Measurements from ENCODE around the gene GET4. TPM values are rescaled to one million over a fixed set of nuclear protein-coding genes. Genes with fewer than 3 reads are reported as not detected.

Gene GET4
- total RNA-seq, 4 donors from 2014 or later: 46.1 to 67.7 (median 51.6) TPM

DNA sequence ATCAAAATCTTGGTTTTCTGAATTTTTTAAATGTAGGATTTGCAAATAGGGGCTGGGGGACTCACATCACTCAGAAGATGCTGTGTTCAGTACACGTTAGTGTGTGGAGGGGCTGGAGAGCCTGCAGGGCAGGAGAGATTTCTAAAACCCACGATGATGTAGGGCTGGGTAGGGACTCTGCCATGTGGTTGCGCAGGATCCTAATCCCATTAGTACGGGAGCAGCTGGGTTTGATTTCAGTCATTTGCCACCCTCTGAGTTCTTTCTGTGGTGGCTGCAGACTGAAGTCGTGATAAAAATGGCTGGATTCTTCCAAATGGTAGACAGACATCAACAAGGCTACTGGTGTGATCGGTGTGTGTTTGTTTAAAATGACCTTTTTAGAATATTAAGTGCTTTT lies 14.2 kb upstream of the GET4 start:
- H3K4me3 ChIP-seq (ENCODE audit: low read depth, poor library complexity, severe bottlenecking): no peak overlapping the region
- intact Hi-C loops (cut with DNase I; ENCODE audit: low total_unique reads): no loop called here
- WGBS, 2 donors: 82% methylated on average over 6 of the region's 6 CpGs
- TF ChIP-seq POLR2A (IDR thresholded peaks at IDR 0.05): no peak
- TF ChIP-seq, protein P1, sequence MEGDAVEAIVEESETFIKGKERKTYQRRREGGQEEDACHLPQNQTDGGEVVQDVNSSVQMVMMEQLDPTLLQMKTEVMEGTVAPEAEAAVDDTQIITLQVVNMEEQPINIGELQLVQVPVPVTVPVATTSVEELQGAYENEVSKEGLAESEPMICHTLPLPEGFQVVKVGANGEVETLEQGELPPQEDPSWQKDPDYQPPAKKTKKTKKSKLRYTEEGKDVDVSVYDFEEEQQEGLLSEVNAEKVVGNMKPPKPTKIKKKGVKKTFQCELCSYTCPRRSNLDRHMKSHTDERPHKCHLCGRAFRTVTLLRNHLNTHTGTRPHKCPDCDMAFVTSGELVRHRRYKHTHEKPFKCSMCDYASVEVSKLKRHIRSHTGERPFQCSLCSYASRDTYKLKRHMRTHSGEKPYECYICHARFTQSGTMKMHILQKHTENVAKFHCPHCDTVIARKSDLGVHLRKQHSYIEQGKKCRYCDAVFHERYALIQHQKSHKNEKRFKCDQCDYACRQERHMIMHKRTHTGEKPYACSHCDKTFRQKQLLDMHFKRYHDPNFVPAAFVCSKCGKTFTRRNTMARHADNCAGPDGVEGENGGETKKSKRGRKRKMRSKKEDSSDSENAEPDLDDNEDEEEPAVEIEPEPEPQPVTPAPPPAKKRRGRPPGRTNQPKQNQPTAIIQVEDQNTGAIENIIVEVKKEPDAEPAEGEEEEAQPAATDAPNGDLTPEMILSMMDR (IDR thresholded peaks at IDR 0.05): no peak
- no peak for DNase-seq (ENCODE audit: low spot score in 2 of 2)

DNA sequence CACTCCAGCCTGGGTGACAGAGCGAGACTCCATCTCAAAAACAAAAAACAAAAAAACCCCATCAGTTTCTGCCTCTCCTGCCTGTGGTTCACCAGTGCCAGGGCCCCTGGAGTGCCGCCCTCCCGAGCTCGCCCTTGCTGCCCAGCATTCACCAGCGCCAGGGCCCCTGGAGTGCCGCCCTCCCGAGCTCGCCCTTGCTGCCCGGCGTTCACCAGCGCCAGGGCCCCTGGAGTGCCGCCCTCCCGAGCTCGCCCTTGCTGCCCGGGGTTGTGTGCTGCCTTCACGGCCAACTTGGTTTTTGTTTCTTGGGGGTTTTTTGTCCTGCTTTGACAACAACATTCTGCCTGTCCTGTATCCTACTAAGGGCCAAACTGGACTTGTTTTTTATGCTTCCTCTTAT lies 13.2 kb upstream of the GET4 start:
- no peak for DNase-seq (ENCODE audit: low spot score in 2 of 2)
- intact Hi-C loops (cut with DNase I; ENCODE audit: low total_unique reads): no loop called here
- TF ChIP-seq, protein P1 (IDR thresholded peaks at IDR 0.05): no peak
- no peak for TF ChIP-seq POLR2A (IDR thresholded peaks at IDR 0.05)
- H3K4me3 ChIP-seq (ENCODE audit: low read depth, poor library complexity, severe bottlenecking): no peak overlapping the region
- WGBS, 2 donors: 89 to 92% methylated on average over 16 of the region's 16 CpGs

DNA sequence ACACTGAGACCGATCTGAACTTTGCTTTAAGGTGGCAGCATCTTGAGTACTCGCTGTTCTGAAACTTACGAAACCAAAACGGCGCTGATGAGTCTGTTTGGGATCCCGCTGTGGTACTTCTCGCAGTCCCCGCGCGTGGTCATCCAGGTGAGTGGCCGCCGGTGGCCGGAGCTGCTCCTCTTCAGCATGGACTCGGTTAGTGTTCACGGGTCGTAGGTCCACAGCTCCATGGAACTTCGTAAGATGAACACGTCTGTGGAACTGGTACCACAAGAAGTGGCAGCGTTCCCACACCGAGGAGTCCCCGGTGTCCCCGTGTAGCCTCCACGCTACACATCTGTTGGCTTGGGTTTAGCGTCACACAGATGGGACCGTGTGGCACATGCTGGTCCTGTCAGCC lies 10.4 kb upstream of the GET4 start:
- no peak overlapping the region for H3K4me3 ChIP-seq (ENCODE audit: low read depth, poor library complexity, severe bottlenecking)
- WGBS, 2 donors: 95 to 97% methylated on average over 25 of the region's 25 CpGs
- intact Hi-C loops (cut with DNase I; ENCODE audit: low total_unique reads): no loop called here
- TF ChIP-seq, protein P1 (IDR thresholded peaks at IDR 0.05): no peak
- TF ChIP-seq POLR2A (IDR thresholded peaks at IDR 0.05): no peak
- no peak for DNase-seq (ENCODE audit: low spot score in 2 of 2)

DNA sequence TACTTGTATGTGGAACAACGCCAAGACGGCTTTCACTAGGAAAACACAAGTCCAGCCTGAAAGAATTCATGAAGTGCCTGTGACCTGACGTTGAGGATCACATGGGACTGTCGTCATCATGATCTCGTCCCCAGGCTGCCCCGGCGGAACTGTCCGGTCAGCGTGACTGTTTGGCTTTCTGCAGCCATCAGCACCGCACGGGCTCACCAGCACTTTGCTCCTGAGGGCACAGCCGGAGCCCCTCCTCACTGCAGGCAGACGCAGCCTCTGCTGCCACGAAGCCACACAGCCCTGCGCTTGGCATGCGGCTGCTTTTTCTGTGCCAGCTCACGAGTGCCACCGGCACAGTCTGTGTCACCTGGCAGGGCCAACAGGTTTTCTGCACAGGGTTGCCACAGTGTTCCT lies 9.4 kb upstream of the GET4 start:
- no peak for TF ChIP-seq POLR2A (IDR thresholded peaks at IDR 0.05)
- TF ChIP-seq, protein P1 (IDR thresholded peaks at IDR 0.05): no peak
- no peak overlapping the region for H3K4me3 ChIP-seq (ENCODE audit: low read depth, poor library complexity, severe bottlenecking)
- 29 to 32% methylated on average over 18 of the region's 18 CpGs for WGBS, 2 donors
- intact Hi-C loops (cut with DNase I; ENCODE audit: low total_unique reads): no loop called here
- DNase-seq (ENCODE audit: low spot score in 2 of 2): peak; percentile 67 to 92

DNA sequence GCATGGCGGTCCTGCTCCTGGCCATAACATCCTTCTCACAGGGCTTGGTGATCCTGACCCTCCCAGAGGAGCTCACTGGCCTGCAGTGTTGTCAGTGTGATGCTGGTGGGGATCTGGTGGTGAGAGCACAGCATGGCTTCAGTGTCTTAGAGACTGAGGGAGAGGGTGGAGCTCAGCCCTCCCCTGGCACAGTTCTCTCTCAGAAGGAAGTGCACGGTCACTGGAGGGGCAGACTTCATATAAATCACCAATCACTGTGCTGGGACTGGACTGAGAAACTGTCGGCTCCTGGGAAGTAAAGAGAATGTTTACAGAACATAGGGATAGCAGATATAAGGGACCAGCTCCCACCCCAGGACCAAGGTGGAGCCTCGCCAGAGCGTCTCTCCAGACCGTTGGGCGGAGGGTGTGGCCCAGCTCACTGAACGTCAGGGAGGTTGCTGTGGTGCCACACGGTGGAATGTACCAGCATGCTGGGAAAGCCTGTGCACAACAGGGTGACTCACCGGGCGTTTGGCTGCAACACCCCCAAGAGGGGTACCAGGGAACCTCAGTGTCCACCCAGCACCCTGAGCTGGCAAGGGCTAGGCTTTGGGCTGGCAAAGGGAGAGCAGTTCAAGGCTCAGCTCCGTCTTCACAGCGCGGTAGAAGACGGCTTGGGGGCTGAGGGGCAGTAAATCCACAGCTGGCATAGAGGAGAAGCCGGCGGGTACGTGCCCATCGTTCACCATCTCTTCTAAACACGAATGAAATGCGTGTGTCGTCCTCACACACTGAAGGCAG lies 8.8 kb upstream of the GET4 start:
- H3K4me3 ChIP-seq (ENCODE audit: low read depth, poor library complexity, severe bottlenecking): no peak overlapping the region
- peak; percentile 79 to 91 for DNase-seq (ENCODE audit: low spot score in 2 of 2)
- 34 to 50% methylated on average over 21 to 22 of the region's 22 CpGs for WGBS, 2 donors
- intact Hi-C loops (cut with DNase I; ENCODE audit: low total_unique reads): no loop called here
- TF ChIP-seq, protein P1 (IDR thresholded peaks at IDR 0.05): no peak
- no peak for TF ChIP-seq POLR2A (IDR thresholded peaks at IDR 0.05)

DNA sequence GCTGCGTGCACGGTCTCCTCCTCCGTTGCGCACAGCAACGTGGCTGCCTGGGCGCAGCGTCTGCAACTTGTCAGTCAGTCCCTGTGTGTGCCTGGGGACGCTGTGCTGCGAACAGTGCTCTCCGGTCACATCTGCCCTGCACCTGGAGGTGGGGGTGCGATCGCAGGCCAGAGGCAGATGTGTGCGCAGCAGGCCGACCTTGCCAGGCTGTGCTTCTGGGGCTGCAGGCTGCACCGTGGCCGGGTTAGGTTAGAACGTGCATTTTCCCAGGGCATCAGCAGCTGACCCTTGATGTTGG lies 8.2 kb upstream of the GET4 start:
- TF ChIP-seq POLR2A (IDR thresholded peaks at IDR 0.05): no peak
- TF ChIP-seq, protein P1 (IDR thresholded peaks at IDR 0.05): no peak
- no peak overlapping the region for H3K4me3 ChIP-seq (ENCODE audit: low read depth, poor library complexity, severe bottlenecking)
- 77 to 86% methylated on average over 3 to 7 of the region's 17 CpGs for whole genome bisulfite sequencing, 2 donors
- intact Hi-C loops (cut with DNase I; ENCODE audit: low total_unique reads): no loop called here
- DNase-seq (ENCODE audit: low spot score in 2 of 2): no peak

Data from lower leg skin (tissue), 4 donors.